PC-3 (cell line): Measurements from ENCODE around the gene SLCO2A1. TPM values are rescaled to one million over a fixed set of nuclear protein-coding genes. Genes with fewer than 3 reads are reported as not detected.

Experiments used
- ATAC-seq: fragments of 200-7000 bp; cut with Tn5 transposase; 2 replicates; pipeline ENCODE4 v1.9.1; 2020; ENCODE audit warnings: mild to moderate bottlenecking, moderate library complexity
- BruUV-seq: library from RNA; stranded (reverse); fragments of 400-500 nt; replicated peaks from 2 replicates; lab custom pipeline; 2021; lab: Mats Ljungman, UMichigan
- CTCF ChIA-PET: fragments of 300-600 bp; sonication (Branson Sonifier 250); formaldehyde crosslinking; loops from one replicate; lab custom pipeline; 2022; ENCODE audit warnings: antibody characterized with exemption; lab: Charles Lee
- POLR2A ChIA-PET: fragments of 300-600 bp; sonication (Branson Sonifier 250); formaldehyde crosslinking; loops from one replicate; lab custom pipeline; 2022; ENCODE audit warnings: antibody characterized with exemption; ENCODE audit not compliant: unreplicated experiment; lab: Charles Lee
- DNase-seq: peaks from one replicate; pipeline ENCODE4 v3.0.0-alpha.2; 2015
- H2AFZ ChIP-seq: fragments of 300-600 bp; sonication (generic); 2 replicates; pipeline ENCODE4 v1.6.0; 2016; ENCODE audit warnings: antibody characterized with exemption, low read length
- H3F3A ChIP-seq: fragments of 300-600 bp; sonication (generic); one replicate; pipeline ENCODE4 v1.6.0; 2017; ENCODE audit warnings: antibody characterized with exemption, low read length, control low read depth, mild to moderate bottlenecking; ENCODE audit not compliant: unreplicated experiment
- H3K27ac ChIP-seq: fragments of 300-600 bp; sonication (generic); 2 replicates; pipeline ENCODE4 v1.5.1; 2016; ENCODE audit warnings: mild to moderate bottlenecking, low read length
- H3K27me3 ChIP-seq: fragments of 300-600 bp; sonication (generic); 2 replicates; pipeline ENCODE4 v1.6.1; 2016; ENCODE audit warnings: low read length, mixed read lengths
- H3K36me3 ChIP-seq: fragments of 300-600 bp; sonication (generic); 2 replicates; pipeline ENCODE4 v1.6.1; 2016; ENCODE audit warnings: low read depth, mixed run types, low read length, mixed read lengths
- H3K4me1 ChIP-seq: fragments of 300-600 bp; sonication (generic); 2 replicates; pipeline ENCODE4 v1.5.1; 2016; ENCODE audit warnings: low read length; ENCODE audit not compliant: insufficient read depth
- H3K4me2 ChIP-seq: fragments of 300-600 bp; sonication (generic); 2 replicates; pipeline ENCODE4 v1.6.0; 2016; ENCODE audit warnings: low read length
- H3K4me3 ChIP-seq: fragments of 300-600 bp; sonication (generic); 2 replicates; pipeline ENCODE4 v1.5.1; 2016; ENCODE audit warnings: mild to moderate bottlenecking, low read length, mixed read lengths
- H3K79me2 ChIP-seq: fragments of 300-600 bp; sonication (generic); 2 replicates; pipeline ENCODE4 v1.6.1; 2017; ENCODE audit warnings: low read length, mixed read lengths
- H3K9ac ChIP-seq: fragments of 300-600 bp; sonication (generic); 2 replicates; pipeline ENCODE4 v1.6.0; 2016; ENCODE audit warnings: mild to moderate bottlenecking, low read length
- H3K9me2 ChIP-seq: fragments of 300-600 bp; sonication (generic); replicated peaks from 2 replicates; pipeline ENCODE4 v1.6.1; 2016; ENCODE audit warnings: mixed run types, low read length, mixed read lengths
- H3K9me3 ChIP-seq: fragments of 300-600 bp; sonication (generic); 2 replicates; pipeline ENCODE4 v1.6.1; 2016; ENCODE audit warnings: low read length, mixed read lengths
- H4K20me1 ChIP-seq: fragments of 300-600 bp; sonication (generic); 2 replicates; pipeline ENCODE4 v1.6.1; 2016; ENCODE audit warnings: low read length, mixed read lengths
- EZH2 ChIP-seq: fragments of 300-600 bp; sonication (generic); IDR thresholded peaks from one replicate; pipeline ENCODE4 v1.6.1; 2017; ENCODE audit warnings: antibody characterized with exemption, mild to moderate bottlenecking, low read length; ENCODE audit not compliant: unreplicated experiment
- EZH2phosphoT487 ChIP-seq: fragments of 300-600 bp; sonication (generic); IDR thresholded peaks from 2 replicates; pipeline ENCODE4 v1.6.1; 2018; ENCODE audit warnings: mild to moderate bottlenecking, antibody characterized with exemption, low read length, borderline replicate concordance
- intact Hi-C: fragments of 100-400 bp; cut with micrococcal nuclease; formaldehyde crosslinking; loops from 2 replicates; pipeline ENCODE4 v1.9.0; 2023
- total RNA-seq: library from RNA; depleted of rRNA; stranded (reverse); fragments of >200 nt; gene quantifications from 2 replicates; pipeline ENCODE4 v1.2.3, GENCODE V29; 2014
- TF ChIP-seq, protein P1 (sequence below): fragments of 300-600 bp; sonication (generic); conservative IDR thresholded peaks from 2 replicates; pipeline ENCODE4 v1.5.1; 2017; ENCODE audit warnings: antibody characterized with exemption, low read depth, mild to moderate bottlenecking, low read length

The SLCO2A1 gene
- total RNA-seq, 1 experiment from 2014 or later: not detected

DNA sequence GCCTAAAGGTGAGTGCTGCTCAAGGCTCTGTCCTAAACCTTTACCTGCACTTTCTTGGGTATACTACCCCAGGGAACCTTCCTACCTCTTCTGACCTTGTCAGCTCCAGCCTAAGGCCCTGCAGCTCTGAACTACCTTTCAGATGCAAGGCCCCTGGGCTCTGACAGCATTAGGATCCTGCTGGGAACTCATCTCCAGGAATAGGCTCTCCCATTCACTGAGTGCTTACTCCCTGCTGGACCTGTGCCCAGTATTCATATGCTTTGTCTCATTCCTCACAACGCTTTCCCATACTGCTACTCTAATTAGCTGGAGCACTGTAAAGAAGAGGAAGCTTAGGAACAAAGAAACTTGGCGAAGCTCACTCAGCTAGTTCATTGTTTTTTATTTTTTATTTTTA lies 80.3 kb downstream of the SLCO2A1 start:
- no peaks in the 10 kb centered on the region for H3K9me3 ChIP-seq
- no peak overlapping the region for H3K4me3 ChIP-seq
- ChIA-PET CTCF (no interaction called here), POLR2A (no interaction called here)
- H3K9me2 ChIP-seq: no peaks in the 10 kb centered on the region
- H2AFZ ChIP-seq: no peak overlapping the region
- DNase-seq: no peak
- H3K27me3 ChIP-seq: no peaks in the 10 kb centered on the region
- intact Hi-C loops: no loop called here
- H3K36me3 ChIP-seq: no peaks in the 10 kb centered on the region
- H3K4me2 ChIP-seq: no peak overlapping the region
- H3F3A ChIP-seq: no peaks in the 10 kb centered on the region
- H3K9ac ChIP-seq: no peak overlapping the region
- ATAC-seq: no peak
- no peak overlapping the region for H3K27ac ChIP-seq
- peaks cover 15% of the 10 kb centered on the region for H3K4me1 ChIP-seq
- BruUV-seq: no TSS peak
- no peak for TF ChIP-seq EZH2
- TF ChIP-seq, protein P1, sequence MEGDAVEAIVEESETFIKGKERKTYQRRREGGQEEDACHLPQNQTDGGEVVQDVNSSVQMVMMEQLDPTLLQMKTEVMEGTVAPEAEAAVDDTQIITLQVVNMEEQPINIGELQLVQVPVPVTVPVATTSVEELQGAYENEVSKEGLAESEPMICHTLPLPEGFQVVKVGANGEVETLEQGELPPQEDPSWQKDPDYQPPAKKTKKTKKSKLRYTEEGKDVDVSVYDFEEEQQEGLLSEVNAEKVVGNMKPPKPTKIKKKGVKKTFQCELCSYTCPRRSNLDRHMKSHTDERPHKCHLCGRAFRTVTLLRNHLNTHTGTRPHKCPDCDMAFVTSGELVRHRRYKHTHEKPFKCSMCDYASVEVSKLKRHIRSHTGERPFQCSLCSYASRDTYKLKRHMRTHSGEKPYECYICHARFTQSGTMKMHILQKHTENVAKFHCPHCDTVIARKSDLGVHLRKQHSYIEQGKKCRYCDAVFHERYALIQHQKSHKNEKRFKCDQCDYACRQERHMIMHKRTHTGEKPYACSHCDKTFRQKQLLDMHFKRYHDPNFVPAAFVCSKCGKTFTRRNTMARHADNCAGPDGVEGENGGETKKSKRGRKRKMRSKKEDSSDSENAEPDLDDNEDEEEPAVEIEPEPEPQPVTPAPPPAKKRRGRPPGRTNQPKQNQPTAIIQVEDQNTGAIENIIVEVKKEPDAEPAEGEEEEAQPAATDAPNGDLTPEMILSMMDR: no peak
- TF ChIP-seq EZH2phosphoT487: no peak
- H3K79me2 ChIP-seq: no peaks in the 10 kb centered on the region
- 0 out of 2 replicates have a peak, but pooled peaks cover 3% of the 10 kb centered on the region for H4K20me1 ChIP-seq

DNA sequence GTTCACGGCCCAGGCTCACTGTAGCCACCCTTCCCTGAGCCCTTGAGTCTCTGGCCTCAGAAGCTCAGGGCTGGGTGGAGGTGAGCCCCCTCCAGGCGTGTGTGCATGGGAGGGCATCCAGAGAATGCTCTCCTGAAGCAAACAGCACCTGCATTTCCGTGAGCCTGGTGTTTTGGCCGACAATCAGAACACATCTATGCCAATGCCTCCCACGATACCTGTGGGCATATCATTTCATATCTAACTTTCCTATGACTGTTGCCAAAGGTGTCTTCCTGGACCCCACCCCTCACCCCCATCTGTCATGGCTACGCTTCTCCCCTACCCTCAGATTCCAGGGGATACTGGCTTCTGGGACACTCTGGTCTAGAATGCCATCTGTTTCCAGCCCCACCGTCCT lies 80.7 kb downstream of the SLCO2A1 start:
- Histone ChIP-seq H3K27ac (no peak overlapping the region), H3K9ac (no peak overlapping the region), H3K4me3 (no peak overlapping the region), H4K20me1 (0 out of 2 replicates have a peak, but pooled peaks cover 7% of the 10 kb centered on the region), H3K79me2 (no peaks in the 10 kb centered on the region), H3K36me3 (no peaks in the 10 kb centered on the region), H2AFZ (no peak overlapping the region), H3K27me3 (no peaks in the 10 kb centered on the region), H3F3A (no peaks in the 10 kb centered on the region), H3K9me2 (no peaks in the 10 kb centered on the region), H3K4me2 (no peak overlapping the region), H3K9me3 (no peaks in the 10 kb centered on the region), H3K4me1 (peaks cover 20% of the 10 kb centered on the region)
- TF ChIP-seq EZH2phosphoT487 (no peak), EZH2 (no peak)
- TF ChIP-seq, protein P1: no peak
- ATAC-seq (no peak), DNase-seq (no peak)
- no TSS peak for BruUV-seq
- intact Hi-C loops: no loop called here
- CTCF ChIA-PET: no interaction called here
- POLR2A ChIA-PET: no interaction called here

DNA sequence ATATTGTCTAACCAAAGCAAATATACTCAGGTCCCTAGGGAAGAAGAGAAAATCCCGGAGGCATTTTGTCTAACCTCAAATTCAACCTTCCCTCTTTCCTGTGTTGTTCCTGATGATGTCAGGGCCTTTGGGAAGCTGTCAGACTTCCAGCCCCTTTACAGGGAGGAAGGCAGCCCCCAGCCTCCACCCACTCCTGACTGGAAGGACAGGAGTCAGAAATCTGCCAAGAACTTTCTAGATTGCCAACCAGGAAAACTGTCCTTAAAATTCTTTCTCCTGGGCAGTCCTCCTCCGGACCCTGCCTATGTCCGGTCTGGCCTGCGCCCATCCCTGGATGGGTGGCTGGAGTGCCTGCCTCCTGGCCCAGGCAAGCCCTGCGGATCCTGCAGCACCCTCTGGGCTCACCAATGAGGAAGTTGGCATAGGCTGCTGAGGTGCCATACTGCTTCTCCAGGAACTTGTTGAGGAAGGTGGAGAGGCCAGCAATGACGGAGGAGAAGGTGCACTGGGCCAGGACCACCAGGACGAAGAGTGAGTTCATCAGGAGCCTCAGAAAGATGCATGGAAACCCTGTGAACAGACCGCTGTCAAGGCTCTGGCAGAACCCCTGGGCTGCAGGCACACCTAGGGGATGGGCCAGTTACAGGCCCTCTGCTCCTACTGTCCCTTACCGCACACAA lies 81.5 kb downstream of the SLCO2A1 start:
- intact Hi-C loops: no loop called here
- H3K9ac ChIP-seq: no peak overlapping the region
- no peak overlapping the region for H3K4me3 ChIP-seq
- peaks cover 26% of the 10 kb centered on the region for H3K4me1 ChIP-seq
- no TSS peak for BruUV-seq
- H3K27ac ChIP-seq: no peak overlapping the region
- DNase-seq (no peak), ATAC-seq (no peak)
- H3K27me3 ChIP-seq: no peaks in the 10 kb centered on the region
- H3K79me2 ChIP-seq: no peaks in the 10 kb centered on the region
- no peak overlapping the region for H2AFZ ChIP-seq
- ChIA-PET POLR2A (no interaction called here), CTCF (no interaction called here)
- H3K4me2 ChIP-seq: no peak overlapping the region
- TF ChIP-seq EZH2phosphoT487 (no peak), EZH2 (no peak)
- TF ChIP-seq, protein P1: no peak
- H4K20me1 ChIP-seq: 0 out of 2 replicates have a peak, but pooled peaks cover 8% of the 10 kb centered on the region
- H3F3A ChIP-seq: no peaks in the 10 kb centered on the region
- H3K9me3 ChIP-seq: no peaks in the 10 kb centered on the region
- H3K9me2 ChIP-seq: no peaks in the 10 kb centered on the region
- no peaks in the 10 kb centered on the region for H3K36me3 ChIP-seq
